OCI-LY1 (cell line): ENCODE measurements around the gene KLHL29.

Experiments
- H2AFZ ChIP-seq: fragments of 200-600 bp; sonication (generic), shearing (Covaris generic); 2 replicates; pipeline ENCODE4 v1.6.0; 2014; ENCODE audit warnings: antibody characterized with exemption, mild to moderate bottlenecking, low read length
- H3F3A ChIP-seq: fragments of 200-600 bp; sonication (generic), shearing (Covaris generic); 2 replicates; pipeline ENCODE4 v1.6.0; 2014; ENCODE audit warnings: mild to moderate bottlenecking, antibody characterized with exemption, low read length, moderate library complexity; ENCODE audit not compliant: insufficient read depth
- H3K27ac ChIP-seq: fragments of 200-600 bp; sonication (generic); 2 replicates; pipeline ENCODE4 v1.5.1; 2014; ENCODE audit warnings: low read length, mixed run types, mild to moderate bottlenecking, low read depth; ENCODE audit not compliant: poor library complexity, severe bottlenecking
- H3K27me3 ChIP-seq: fragments of 200-600 bp; sonication (generic); 2 replicates; pipeline ENCODE4 v1.6.0; 2014; ENCODE audit warnings: antibody characterized with exemption, mild to moderate bottlenecking, low read length, moderate library complexity; ENCODE audit not compliant: insufficient read depth
- H3K36me3 ChIP-seq: fragments of 200-600 bp; sonication (generic); 2 replicates; pipeline ENCODE4 v1.6.1; 2014; ENCODE audit warnings: mild to moderate bottlenecking, antibody characterized with exemption, low read length, moderate library complexity, mixed read lengths; ENCODE audit not compliant: insufficient read depth
- H3K4me1 ChIP-seq: fragments of 200-600 bp; sonication (generic); 2 replicates; pipeline ENCODE4 v1.5.1; 2014; ENCODE audit warnings: mild to moderate bottlenecking, low read length, moderate library complexity; ENCODE audit not compliant: insufficient read depth, severe bottlenecking
- H3K4me2 ChIP-seq: fragments of 200-600 bp; sonication (generic), shearing (Covaris generic); 2 replicates; pipeline ENCODE4 v1.6.1; 2014; ENCODE audit warnings: low read length
- H3K4me3 ChIP-seq: fragments of 200-600 bp; sonication (generic); 2 replicates; pipeline ENCODE4 v1.5.1; 2014; ENCODE audit warnings: low read length, low read depth, mild to moderate bottlenecking, mixed read lengths; ENCODE audit not compliant: poor library complexity, severe bottlenecking
- H3K79me2 ChIP-seq: fragments of 200-600 bp; shearing (Covaris generic); 2 replicates; pipeline ENCODE4 v1.6.1; 2016; ENCODE audit warnings: mixed run types, low read length, mixed read lengths; ENCODE audit not compliant: insufficient read depth
- H3K9ac ChIP-seq: fragments of 200-600 bp; sonication (generic), shearing (Covaris generic); 2 replicates; pipeline ENCODE4 v1.6.1; 2014; ENCODE audit warnings: mild to moderate bottlenecking, low read length, mixed read lengths
- H3K9me2 ChIP-seq: fragments of 200-600 bp; sonication (generic), shearing (Covaris generic); 2 replicates; pipeline ENCODE4 v1.6.1; 2014; ENCODE audit warnings: low read depth, mild to moderate bottlenecking, low read length, mixed read lengths
- H3K9me3 ChIP-seq: fragments of 200-600 bp; shearing (Covaris generic); 2 replicates; pipeline ENCODE4 v1.6.1; 2014; ENCODE audit warnings: low read length, mixed read lengths
- H4K20me1 ChIP-seq: fragments of 200-600 bp; sonication (generic), shearing (Covaris generic); 2 replicates; pipeline ENCODE4 v1.6.0; 2016; ENCODE audit warnings: mild to moderate bottlenecking, low read length; ENCODE audit not compliant: insufficient read depth
- CTCF ChIP-seq: fragments of 200-600 bp; sonication (generic), shearing (Covaris generic); IDR thresholded peaks from 2 replicates; pipeline ENCODE4 v1.5.1; 2017; ENCODE audit warnings: mild to moderate bottlenecking, antibody characterized with exemption, low read length, moderate library complexity, mixed read lengths
- EZH2 ChIP-seq: fragments of 200-600 bp; sonication (generic), shearing (Covaris generic); IDR thresholded peaks from 2 replicates; pipeline ENCODE4 v1.8.0; 2017; ENCODE audit warnings: borderline replicate concordance, mixed run types, mild to moderate bottlenecking, antibody characterized with exemption, low read length, moderate library complexity, mixed read lengths

The KLHL29 gene

GRCh38 chr2:23689131-23689700 is 304.2 kb downstream of the KLHL29 start:
- H3K36me3 ChIP-seq, result no peaks in the 10 kb centered on the region
- peaks cover 6% of the 10 kb centered on the region for H3K4me1 ChIP-seq
- 0 out of 2 replicates have a peak, but pooled peaks cover 6% of the 10 kb centered on the region for H3K27me3 ChIP-seq
- no peak overlapping the region for H3K4me2 ChIP-seq
- no peaks in the 10 kb centered on the region for H3K79me2 ChIP-seq
- H3K9me2 ChIP-seq, result no peaks in the 10 kb centered on the region
- no peak overlapping the region for H3K9ac ChIP-seq
- no peaks in the 10 kb centered on the region for H4K20me1 ChIP-seq
- TF ChIP-seq CTCF (no peak), EZH2 (no peak)
- no peaks in the 10 kb centered on the region for H3K9me3 ChIP-seq
- H3F3A ChIP-seq, result no peaks in the 10 kb centered on the region
- no peak overlapping the region for H3K4me3 ChIP-seq
- H2AFZ ChIP-seq, result no peak overlapping the region
- H3K27ac ChIP-seq, result no peak overlapping the region

GRCh38 chr2:23689891-23690290 is 304.9 kb downstream of the KLHL29 start:
- Histone ChIP-seq H3K27me3 (0 out of 2 replicates have a peak, but pooled peaks cover 6% of the 10 kb centered on the region), H4K20me1 (no peaks in the 10 kb centered on the region), H3K4me2 (no peak overlapping the region), H3K4me1 (no peaks in the 10 kb centered on the region), H3K9ac (no peak overlapping the region), H3K9me2 (no peaks in the 10 kb centered on the region), H3K36me3 (no peaks in the 10 kb centered on the region), H3K79me2 (no peaks in the 10 kb centered on the region), H3K9me3 (no peaks in the 10 kb centered on the region), H3K27ac (no peak overlapping the region), H3K4me3 (no peak overlapping the region), H3F3A (no peaks in the 10 kb centered on the region), H2AFZ (no peak overlapping the region)
- TF ChIP-seq CTCF, result no peak
- no peak for TF ChIP-seq EZH2

- Histone ChIP-seq H3K9me3 (no peaks in the 10 kb centered on the region), H3K4me2 (no peak overlapping the region), H2AFZ (no peak overlapping the region), H3K9ac (no peak overlapping the region), H4K20me1 (no peaks in the 10 kb centered on the region), H3K27me3 (0 out of 2 replicates have a peak, but pooled peaks cover 6% of the 10 kb centered on the region), H3K36me3 (no peaks in the 10 kb centered on the region), H3K4me1 (no peaks in the 10 kb centered on the region), H3K27ac (no peak overlapping the region), H3K9me2 (no peaks in the 10 kb centered on the region), H3F3A (no peaks in the 10 kb centered on the region), H3K4me3 (no peak overlapping the region), H3K79me2 (no peaks in the 10 kb centered on the region)
- TF ChIP-seq EZH2, result no peak
- TF ChIP-seq CTCF, result no peak
These were observed 305.6 kb downstream of the KLHL29 start for GRCh38 chr2:23690421-23691105.
